NCI-H2081 treated with DMSO at 0.1 percent for 48 hours (cell line): ENCODE results near the gene ETV6.
"Not testable (repeated sequence)": the region's sequence is repeated elsewhere in the genome, so short reads cannot be mapped to it uniquely, and the experiment has no call there.

ENCODE experiments used
- DNase-seq: peaks from one replicate; lab custom pipeline; 2025; lab: John Stamatoyannopoulos, UW

The ETV6 gene

DNA sequence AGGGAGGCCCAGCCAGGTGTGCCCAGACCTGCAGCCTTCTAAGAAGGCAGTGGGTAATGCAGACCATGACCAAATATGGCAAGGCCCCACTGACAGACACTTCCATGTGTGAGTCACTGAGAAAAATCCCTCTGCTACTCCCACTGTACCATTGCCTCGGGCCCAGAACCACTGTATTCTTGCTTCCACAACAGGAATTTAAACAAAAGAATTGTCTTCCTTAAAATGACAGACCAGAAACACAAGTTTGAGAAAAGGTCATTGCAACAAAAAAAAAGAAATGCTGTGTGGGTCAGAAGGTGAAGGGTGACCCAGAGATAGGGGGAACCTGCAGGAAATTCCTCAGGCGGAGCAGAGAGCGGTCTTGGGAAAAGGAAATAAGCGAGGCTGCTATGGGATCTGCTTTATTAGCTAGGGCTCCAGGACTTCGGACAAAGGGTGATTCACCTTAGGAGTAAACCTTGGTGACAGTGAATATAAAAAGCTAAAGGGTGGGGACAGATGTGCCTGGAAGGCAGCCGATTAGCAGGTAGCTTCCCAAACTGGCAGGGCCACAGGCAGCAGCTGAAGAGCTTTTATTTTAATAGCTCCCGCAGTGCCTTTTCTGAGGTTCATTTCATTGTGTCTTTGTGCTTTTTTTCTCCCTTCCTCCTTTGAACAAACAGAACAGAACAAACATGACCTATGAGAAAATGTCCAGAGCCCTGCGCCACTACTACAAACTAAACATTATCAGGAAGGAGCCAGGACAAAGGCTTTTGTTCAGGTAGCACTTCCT, 236.0 kb downstream of the ETV6 start:
- peak; percentile 81 for DNase-seq

- DNase-seq = no peak
Observed at GRCh38 chr12:11886339-11886738, 236.9 kb downstream of the ETV6 start.

DNA sequence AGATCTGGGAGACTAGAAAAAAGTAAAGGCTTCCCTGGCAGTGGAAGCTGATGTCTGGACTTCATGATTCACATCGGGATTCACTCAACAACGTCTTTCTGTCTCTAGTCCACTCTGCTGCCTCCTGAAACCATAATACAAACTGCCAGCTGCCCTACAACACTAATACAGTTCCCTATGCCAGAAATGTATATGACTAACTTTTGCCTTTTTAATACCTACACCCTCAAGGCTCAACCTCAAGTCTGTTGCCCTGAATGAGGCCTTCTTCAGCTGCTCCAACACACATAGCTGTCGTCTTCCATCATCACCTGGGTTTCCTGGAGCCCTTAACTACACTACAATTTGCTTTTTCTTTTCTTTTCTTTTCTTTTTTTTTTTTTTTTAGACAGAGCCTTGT, 238.6 kb downstream of the ETV6 start:
- DNase-seq = no peak

GRCh38 chr12:11891346-11891745, 241.9 kb downstream of the ETV6 start:
- no peak for DNase-seq

DNA sequence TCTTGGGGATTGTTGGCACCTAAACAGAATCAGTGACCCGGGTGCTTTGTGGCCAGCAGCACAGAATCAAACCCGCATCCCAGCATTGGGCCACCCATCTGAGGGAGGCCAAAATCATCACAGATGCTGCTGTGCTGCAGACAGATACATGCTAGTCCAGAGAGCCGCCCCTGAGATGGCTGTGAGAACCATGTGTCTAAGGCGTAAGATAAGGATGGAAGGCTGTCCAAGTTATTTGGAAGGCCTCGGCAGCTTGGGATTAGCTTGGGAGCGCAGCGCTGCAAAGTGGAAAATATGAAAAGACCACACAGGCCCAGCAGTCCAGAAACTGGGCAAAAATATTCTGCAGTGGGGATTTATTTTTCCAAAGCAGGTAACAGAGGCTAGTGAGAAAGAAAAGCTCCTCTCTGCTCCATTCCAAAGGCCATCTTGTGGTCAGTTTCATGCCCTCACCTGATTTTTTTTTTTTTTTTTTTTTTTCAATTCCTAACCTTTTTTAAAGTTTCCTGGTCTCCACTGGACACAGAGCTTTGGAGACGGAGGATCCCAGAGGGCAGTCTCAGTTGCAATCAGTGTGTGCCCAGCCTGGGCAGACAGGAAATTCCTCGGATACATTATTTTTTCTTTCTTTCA, 242.4 kb downstream of the ETV6 start:
- no peak for DNase-seq

DNA sequence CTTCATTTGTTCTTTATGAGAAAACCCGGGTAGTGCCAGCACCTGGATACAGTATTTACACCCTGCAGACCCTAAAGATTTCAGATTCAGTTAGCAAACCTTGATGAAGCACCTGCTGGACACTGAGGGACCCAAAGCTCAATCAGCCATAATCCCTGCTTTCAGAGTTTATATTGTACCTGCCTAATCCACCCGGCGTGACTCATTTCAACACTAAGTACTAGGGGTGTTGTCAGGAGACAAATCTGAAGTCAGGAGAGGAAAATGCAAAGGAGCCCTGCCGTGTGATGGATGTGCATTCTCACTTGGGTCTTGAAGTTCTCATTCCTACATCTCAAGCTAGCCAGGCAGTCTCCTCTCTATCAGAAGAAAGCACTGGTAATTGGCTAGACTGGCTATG, 244.5 kb downstream of the ETV6 start:
- no peak for DNase-seq

DNA sequence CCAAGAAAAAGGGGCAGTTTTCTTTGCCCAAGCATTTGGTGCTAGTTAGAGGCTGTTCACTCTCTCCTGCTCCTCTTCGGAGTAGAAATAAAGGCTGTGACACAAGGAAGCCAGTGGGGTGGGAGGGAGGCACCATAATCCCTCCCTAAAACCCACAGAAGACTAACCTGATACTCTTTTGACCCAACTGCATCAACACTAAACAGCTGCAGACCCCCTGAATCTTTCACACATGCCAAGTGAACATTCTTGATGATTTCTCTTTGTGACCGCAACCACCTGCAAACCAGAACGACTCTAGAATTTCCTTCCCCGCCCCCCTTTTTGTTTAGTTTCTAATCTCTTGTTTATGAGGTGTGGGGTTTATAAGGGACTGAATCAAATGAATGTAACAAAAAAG, 245.4 kb downstream of the ETV6 start:
- no peak for DNase-seq

GRCh38 chr12:11895421-11896078, 246.1 kb downstream of the ETV6 start:
- no peak for DNase-seq

GRCh38 chr12:11896417-11896929, 247.0 kb downstream of the ETV6 start:
- no peak for DNase-seq

DNA sequence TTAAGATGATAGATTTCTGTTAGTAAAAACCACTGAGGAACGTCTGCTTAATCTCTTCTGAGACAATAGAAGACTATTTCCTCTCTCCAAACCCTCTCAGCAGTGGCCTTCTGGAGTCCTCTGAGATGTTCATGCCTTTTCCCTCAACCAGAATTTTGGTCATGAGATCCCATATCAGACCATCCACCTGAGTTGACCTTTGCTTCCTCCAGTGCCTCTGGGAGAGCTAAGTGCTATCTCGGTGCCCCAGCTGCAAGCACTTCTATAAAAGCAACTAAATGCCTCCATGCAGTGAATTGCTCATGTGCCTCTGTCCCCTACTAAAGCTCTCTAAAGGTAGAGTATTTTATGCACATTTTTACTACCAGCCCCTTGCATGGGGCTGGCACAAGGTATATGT, 248.4 kb downstream of the ETV6 start:
- no peak for DNase-seq

DNA sequence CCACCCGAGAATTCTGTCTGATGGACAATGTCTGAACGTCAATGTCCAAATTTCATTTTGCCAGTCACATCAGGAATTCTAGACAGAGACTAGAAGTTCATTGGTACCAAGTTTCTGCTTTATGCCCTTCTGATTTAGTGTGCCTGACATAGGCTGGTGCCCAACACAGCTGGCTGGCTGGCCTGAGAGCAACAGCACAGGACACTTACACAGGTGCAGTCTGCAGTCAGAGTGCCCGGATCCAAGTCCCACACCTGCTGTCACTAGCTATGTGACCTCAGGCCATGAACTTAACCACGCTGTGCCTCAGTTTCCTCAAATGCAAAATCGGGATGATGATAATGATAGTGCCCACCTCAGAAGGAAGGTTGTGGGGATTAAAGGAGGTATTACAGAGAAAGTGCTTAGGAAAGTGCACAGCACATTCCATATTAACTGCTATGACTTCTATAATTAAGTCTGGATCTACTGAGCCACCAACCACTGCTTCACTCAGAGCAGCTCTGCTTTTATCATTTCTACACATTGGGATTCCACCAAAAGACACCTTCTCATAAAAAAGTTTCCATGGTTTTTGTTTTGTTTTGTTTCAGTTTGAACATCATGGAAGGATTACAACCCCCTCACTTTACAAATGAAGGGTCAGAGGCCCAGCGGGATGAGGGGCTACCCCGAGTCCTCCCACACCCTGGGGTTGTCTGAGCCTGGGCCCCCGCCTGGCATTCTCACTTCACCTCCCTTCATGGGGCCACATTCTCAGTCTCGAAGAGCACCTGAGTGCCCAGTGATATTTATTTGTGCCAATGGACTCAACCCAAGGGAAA, 252.4 kb downstream of the ETV6 start:
- DNase-seq = no peak

DNA sequence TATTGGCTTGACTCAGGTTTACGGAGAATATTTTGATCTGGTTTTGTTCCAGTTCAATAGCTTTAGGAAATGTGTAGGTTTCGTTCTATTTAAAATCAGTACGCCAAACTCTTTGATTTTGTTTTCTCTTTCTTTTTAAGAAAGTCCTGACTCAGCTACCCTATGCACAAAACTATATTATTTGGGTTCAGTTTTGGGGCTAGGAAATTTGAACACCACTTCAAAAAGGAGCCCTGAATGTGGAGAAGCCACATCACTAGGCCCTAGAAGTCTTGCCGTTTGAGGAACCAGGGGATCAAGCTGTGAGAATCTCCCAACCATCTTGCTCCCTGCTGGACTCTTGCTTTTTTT, 253.0 kb downstream of the ETV6 start:
- no peak for DNase-seq

DNA sequence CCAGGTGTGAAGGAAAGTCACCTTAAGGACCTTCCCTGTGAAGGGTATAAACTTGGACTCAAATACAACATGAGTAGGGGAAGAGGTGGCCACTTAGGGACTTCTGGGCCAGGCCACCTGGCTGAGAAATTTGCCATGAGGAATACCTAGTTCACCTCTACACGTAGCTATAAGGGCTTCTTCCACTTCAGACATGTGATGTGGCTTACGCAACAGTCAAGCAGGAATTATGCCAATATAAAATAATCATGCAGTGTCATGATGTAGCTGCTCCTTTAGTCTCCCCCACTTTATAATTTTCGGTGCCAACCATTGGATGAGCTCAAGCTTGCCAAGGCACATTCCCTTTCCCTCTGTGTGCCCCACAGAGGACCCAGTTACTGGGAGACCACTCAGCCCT, 254.7 kb downstream of the ETV6 start:
- DNase-seq = no peak

- DNase-seq = no peak
Observed at GRCh38 chr12:11905534-11905933, 256.1 kb downstream of the ETV6 start.

DNA sequence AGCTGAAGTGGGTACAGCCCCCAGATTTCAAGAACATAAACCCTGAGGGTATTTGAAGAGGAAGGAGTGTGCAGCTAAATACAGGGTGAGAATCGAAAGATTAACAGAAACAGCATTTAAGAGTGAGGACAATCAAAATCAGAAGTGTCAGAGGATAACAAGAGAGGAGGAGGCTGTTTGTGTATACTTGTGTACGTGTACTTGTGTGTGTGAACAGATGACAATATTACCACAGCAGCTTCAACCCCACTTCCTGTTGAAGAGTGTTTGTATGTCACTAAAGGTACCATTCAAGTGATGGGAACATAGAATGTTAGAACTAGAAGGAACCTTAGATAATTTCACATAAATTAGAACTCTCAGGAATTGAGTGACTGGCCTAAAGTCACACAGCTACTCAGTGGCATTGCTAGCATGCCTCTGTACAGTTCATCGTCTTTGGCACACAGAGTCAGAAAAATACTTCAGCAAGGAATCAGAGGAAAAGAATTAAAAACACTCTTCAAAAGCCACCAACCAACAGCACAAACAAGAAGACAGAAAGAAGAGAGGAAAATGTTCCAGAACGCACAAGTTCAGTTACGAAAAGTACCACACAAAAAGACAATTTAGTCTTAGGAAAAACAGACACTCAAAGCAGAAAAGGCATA, 256.9 kb downstream of the ETV6 start:
- no peak for DNase-seq

- no peak for DNase-seq
Observed at GRCh38 chr12:11907625-11908024, 258.2 kb downstream of the ETV6 start.

DNA sequence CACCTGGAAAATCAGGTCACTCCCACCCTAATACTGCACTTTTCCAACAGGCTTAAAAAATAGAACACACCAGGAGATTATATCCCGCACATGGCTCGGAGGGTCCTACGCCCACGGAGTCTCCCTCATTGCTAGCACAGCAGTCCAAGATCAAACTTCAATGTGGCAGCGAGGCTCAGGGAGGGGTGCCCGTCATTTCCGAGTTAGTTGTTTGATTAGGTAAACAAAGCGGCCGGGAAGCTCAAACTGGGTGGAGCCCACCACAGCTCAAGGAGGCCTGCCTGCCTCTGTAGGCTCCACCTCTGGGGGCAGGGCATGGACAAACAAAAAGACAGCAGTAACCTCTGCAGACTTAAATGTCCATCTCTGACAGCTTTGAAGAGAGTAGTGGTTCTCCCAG, 259.9 kb downstream of the ETV6 start:
- DNase-seq = not testable (repeated sequence)

- no peak for DNase-seq
Observed at GRCh38 chr12:11916113-11916512, 266.6 kb downstream of the ETV6 start.

- no peak for DNase-seq
Observed at GRCh38 chr12:11916771-11917170, 267.3 kb downstream of the ETV6 start.

DNA sequence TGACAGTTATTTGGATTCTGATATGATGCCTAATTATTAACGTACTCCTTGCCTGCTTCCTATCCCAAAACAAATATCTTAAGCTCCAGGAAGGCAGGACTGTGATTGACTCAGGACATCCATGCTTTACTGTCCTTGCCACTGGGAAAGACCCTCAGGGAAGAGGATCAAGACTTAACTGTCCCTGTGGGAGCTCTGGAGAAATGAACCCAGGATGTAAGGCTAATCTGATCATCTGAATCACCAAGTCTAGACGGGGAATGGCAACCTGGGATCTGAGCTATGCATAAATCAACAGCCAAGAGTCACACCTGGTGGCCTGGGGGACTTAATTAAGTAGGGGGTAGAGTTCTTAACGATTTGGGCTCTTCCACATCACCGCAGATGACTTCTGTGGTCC, 268.0 kb downstream of the ETV6 start:
- no peak for DNase-seq

- DNase-seq = no peak
Observed at GRCh38 chr12:11920231-11920630, 270.8 kb downstream of the ETV6 start.

- no peak for DNase-seq
Observed at GRCh38 chr12:11922361-11922760, 272.9 kb downstream of the ETV6 start.
